Tibial nerve (tissue), 4 donors: ENCODE measurements around the gene KMO. TPM values are rescaled to one million over a fixed set of nuclear protein-coding genes. Genes with fewer than 3 reads are reported as not detected.
A peak's percentile ranks its signal among the peaks of the same experiment; 100 is the strongest.

Experiments used
- DNase-seq, 2 donors: peaks; one replicate each; pipeline ENCODE4 v3.0.0-alpha.2; 2019; ENCODE audit warnings: low spot score in 2 of 2
- H3K27ac ChIP-seq, 4 donors: fragments of 200-600 bp; sonication (generic) in 3 of 4; one replicate each; pipeline ENCODE4 v1.5.1; 2017 to 2019; ENCODE audit warnings: mild to moderate bottlenecking in 1 of 4
- H3K27me3 ChIP-seq, 2 donors: fragments of 200-600 bp; sonication (generic) in 1 of 2; one replicate each; pipeline versions ENCODE4 v1.5.1 to v1.6.0; 2017 to 2019
- H3K36me3 ChIP-seq, 3 donors: fragments of 200-600 bp; sonication (generic); one replicate each; pipeline ENCODE4 v1.5.1; 2018 to 2019
- H3K4me1 ChIP-seq, 4 donors: fragments of 200-600 bp; sonication (generic) in 3 of 4; one replicate each; pipeline ENCODE4 v1.5.1; 2017 to 2019
- H3K4me3 ChIP-seq, 4 donors: fragments of 200-600 bp; sonication (generic) in 3 of 4; one replicate each; pipeline ENCODE4 v1.5.1; 2017 to 2019; ENCODE audit warnings: mild to moderate bottlenecking in 1 of 4, moderate library complexity in 1 of 4
- H3K9me3 ChIP-seq, 4 donors: fragments of 200-600 bp; sonication (generic) in 3 of 4; one replicate each; pipeline ENCODE4 v1.5.1; 2017 to 2019
- CTCF ChIP-seq, 5 experiments: fragments of 200-600 bp in 3 of 5; fragments of 450-650 bp in 2 of 5; sonication (generic) in 3 of 5; IDR thresholded peaks; one replicate each; pipeline ENCODE4 v1.5.1; 2016 to 2019; ENCODE audit warnings: antibody characterized with exemption in 5 of 5, mild to moderate bottlenecking in 3 of 5, moderate library complexity in 2 of 5
- EP300 ChIP-seq, 2 donors: sonication (generic); formaldehyde crosslinking; IDR thresholded peaks; one replicate each; pipeline ENCODE4 v1.6.1; 2017; ENCODE audit warnings: antibody characterized with exemption in 2 of 2, mild to moderate bottlenecking in 1 of 2
- POLR2A ChIP-seq, 2 donors: fragments of 450-650 bp; IDR thresholded peaks; one replicate each; pipeline ENCODE4 v1.6.1; 2017; ENCODE audit warnings: antibody characterized with exemption in 2 of 2, mild to moderate bottlenecking in 2 of 2, moderate library complexity in 2 of 2
- WGBS, 2 donors: methylation state at CpG; one replicate each; pipeline ENCODE4 v1.1.5; 2018; 5-methylcytosine and 5-hydroxymethylcytosine counted together
- total RNA-seq, 4 donors: library from RNA; depleted of rRNA; stranded (reverse); fragments of >200 nt; gene quantifications; one replicate each; pipeline ENCODE4 v1.1.0, GENCODE V29; 2016

Gene KMO
- total RNA-seq, 4 donors from 2014 or later: 0.20 to 4.4 (median 1.8) TPM

GRCh38 chr1:241495741-241496140 lies 36.4 kb upstream of the KMO start:
- no peaks in the 10 kb centered on the region for H3K9me3 ChIP-seq
- no peaks in the 10 kb centered on the region for H3K27me3 ChIP-seq
- no peak overlapping the region for H3K27ac ChIP-seq
- peaks cover 0 to 52% (median 4%) of the 10 kb centered on the region in 3 donors for H3K36me3 ChIP-seq
- 92% methylated on average over 5 of the region's 5 CpGs for WGBS, 2 donors
- no peak for DNase-seq
- H3K4me3 ChIP-seq: no peak overlapping the region
- TF ChIP-seq CTCF (IDR thresholded peaks at IDR 0.05): no peak
- H3K4me1 ChIP-seq: no peaks in the 10 kb centered on the region

- peaks cover 0 to 73% (median 22%) of the 10 kb centered on the region in 3 donors for H3K36me3 ChIP-seq
- 75 to 77% methylated on average over 2 of the region's 2 CpGs for WGBS, 2 donors
Observed at GRCh38 chr1:241499910-241500309, 32.3 kb upstream of the KMO start.

GRCh38 chr1:241503444-241503843 lies 28.7 kb upstream of the KMO start:
- no peak overlapping the region for H3K27ac ChIP-seq
- WGBS, 2 donors: 88 to 90% methylated on average over 6 of the region's 6 CpGs

More at GRCh38 chr1:241499910-241500309, 32.3 kb upstream of the KMO start:
- DNase-seq: no peak
- H3K4me1 ChIP-seq: no peaks in the 10 kb centered on the region
- H3K27ac ChIP-seq: no peak overlapping the region
- TF ChIP-seq POLR2A (IDR thresholded peaks at IDR 0.05): no peak
- TF ChIP-seq CTCF (IDR thresholded peaks at IDR 0.05): peak in 2 of 5 experiments; percentile 17 to 23
- H3K27me3 ChIP-seq: no peaks in the 10 kb centered on the region
- H3K9me3 ChIP-seq: no peaks in the 10 kb centered on the region
- no peak overlapping the region for H3K4me3 ChIP-seq

GRCh38 chr1:241507189-241507863 lies 24.9 kb upstream of the KMO start:
- no peaks in the 10 kb centered on the region for H3K4me1 ChIP-seq
- peaks cover 0 to 95% (median 28%) of the 10 kb centered on the region in 3 donors for H3K36me3 ChIP-seq
- no peak for DNase-seq
- no peak overlapping the region for H3K4me3 ChIP-seq
- H3K27ac ChIP-seq: no peak overlapping the region
- WGBS, 2 donors: 87 to 92% methylated on average over 2 of the region's 2 CpGs
- TF ChIP-seq EP300 (IDR thresholded peaks at IDR 0.05) (no peak), POLR2A (IDR thresholded peaks at IDR 0.05) (no peak), CTCF (IDR thresholded peaks at IDR 0.05) (no peak)
- H3K27me3 ChIP-seq: no peaks in the 10 kb centered on the region
- no peaks in the 10 kb centered on the region for H3K9me3 ChIP-seq

More at GRCh38 chr1:241503444-241503843, 28.7 kb upstream of the KMO start:
- peaks cover 0 to 75% (median 23%) of the 10 kb centered on the region in 3 donors for H3K36me3 ChIP-seq
- H3K9me3 ChIP-seq: no peaks in the 10 kb centered on the region
- TF ChIP-seq EP300 (IDR thresholded peaks at IDR 0.05): no peak
- no peak for TF ChIP-seq CTCF (IDR thresholded peaks at IDR 0.05)
- TF ChIP-seq POLR2A (IDR thresholded peaks at IDR 0.05): no peak
- no peak for DNase-seq
- no peaks in the 10 kb centered on the region for H3K27me3 ChIP-seq
- H3K4me3 ChIP-seq: no peak overlapping the region
- H3K4me1 ChIP-seq: no peaks in the 10 kb centered on the region

DNA sequence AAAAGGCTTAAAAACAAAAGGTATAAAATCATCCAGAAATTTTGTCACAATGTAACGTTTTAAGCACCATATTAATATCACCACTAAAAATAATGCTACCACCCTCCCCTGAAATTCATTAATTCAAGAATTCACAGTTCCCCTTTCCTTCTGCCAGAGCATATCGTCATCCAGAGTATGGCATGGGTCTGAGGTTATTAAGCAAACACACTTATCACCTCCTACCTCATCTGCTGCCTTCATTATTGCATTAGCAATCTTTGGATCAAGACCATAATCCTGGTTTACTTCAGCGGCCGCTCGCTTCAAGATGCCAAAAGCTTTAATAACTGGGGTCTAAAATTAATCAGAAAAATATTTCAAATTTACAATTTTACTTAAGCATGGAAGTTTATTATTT lies 18.8 kb upstream of the KMO start:
- Histone ChIP-seq H3K36me3 (peaks cover 0 to 49% (median 5%) of the 10 kb centered on the region in 3 donors), H3K4me3 (no peak overlapping the region)
- 91% methylated on average over 5 of the region's 5 CpGs for WGBS, 2 donors

More for the DNA sequence above, 18.8 kb upstream of the KMO start:
- Histone ChIP-seq H3K9me3 (no peaks in the 10 kb centered on the region), H3K27me3 (no peaks in the 10 kb centered on the region), H3K4me1 (peaks cover 0 to 10% (median 2%) of the 10 kb centered on the region in 4 donors), H3K27ac (no peak overlapping the region)
- TF ChIP-seq POLR2A (IDR thresholded peaks at IDR 0.05): no peak
- TF ChIP-seq EP300 (IDR thresholded peaks at IDR 0.05): no peak
- no peak for TF ChIP-seq CTCF (IDR thresholded peaks at IDR 0.05)
- no peak for DNase-seq
